NCI-H526 (cell line): Measurements from ENCODE around the gene ESPL1.
"Not testable (repeated sequence)": the region's sequence is repeated elsewhere in the genome, so short reads cannot be mapped to it uniquely, and the experiment has no call there.

Source experiments
- DNase-seq, 2 experiments: peaks; one replicate each; lab custom pipeline; 2025; lab: John Stamatoyannopoulos, UW

Gene ESPL1

GRCh38 chr12:53258541-53259539 lies 9.3 kb upstream of the ESPL1 start:
- no peak for DNase-seq

GRCh38 chr12:53259891-53260290 lies 8.2 kb upstream of the ESPL1 start:
- no peak for DNase-seq

- no peak for DNase-seq
Measured at GRCh38 chr12:53265783-53266182, 2.3 kb upstream of the ESPL1 start.

- no peak for DNase-seq
Measured at GRCh38 chr12:53267306-53267998, 647 bp upstream of the ESPL1 start.

GRCh38 chr12:53268630-53269562 lies 797 bp downstream of the ESPL1 start:
- peak in 1 of 2 experiments; percentile 14 for DNase-seq

GRCh38 chr12:53274445-53274844 lies 6.3 kb downstream of the ESPL1 start:
- DNase-seq, result no peak

- no peak for DNase-seq
Measured at GRCh38 chr12:53276511-53276910, 8.4 kb downstream of the ESPL1 start.

- no peak for DNase-seq
Measured at GRCh38 chr12:53277981-53278380, 9.9 kb downstream of the ESPL1 start.

GRCh38 chr12:53279283-53279869 lies 11.3 kb downstream of the ESPL1 start:
- no peak for DNase-seq

- DNase-seq, result no peak
Measured at GRCh38 chr12:53279888-53280498, 11.9 kb downstream of the ESPL1 start.

- no peak for DNase-seq
Measured at GRCh38 chr12:53286448-53286847, 18.3 kb downstream of the ESPL1 start.

GRCh38 chr12:53287741-53288216 lies 19.7 kb downstream of the ESPL1 start:
- DNase-seq, result peak in 1 of 2 experiments; percentile 65

GRCh38 chr12:53288322-53288721 lies 20.2 kb downstream of the ESPL1 start:
- no peak for DNase-seq

GRCh38 chr12:53289891-53290290 lies 21.8 kb downstream of the ESPL1 start:
- no peak for DNase-seq

GRCh38 chr12:53290661-53291060 lies 22.6 kb downstream of the ESPL1 start:
- DNase-seq, result no peak

GRCh38 chr12:53292426-53292825 lies 24.3 kb downstream of the ESPL1 start:
- peak; percentile 28 to 48 for DNase-seq

- DNase-seq, result peak; percentile 71 to 89
Measured at GRCh38 chr12:53295070-53295890, 27.2 kb downstream of the ESPL1 start, which contains the start of gene PFDN5. Gene PFDN5 (plus strand): TSS chr12:53295542. CDS start chr12:53295568, 26 bp downstream.

GRCh38 chr12:53295891-53296219 lies 27.8 kb downstream of the ESPL1 start:
- no peak for DNase-seq

GRCh38 chr12:53297106-53297505 lies 29.0 kb downstream of the ESPL1 start:
- DNase-seq, result not testable (repeated sequence)

- no peak for DNase-seq
Measured at GRCh38 chr12:53298164-53298563, 30.1 kb downstream of the ESPL1 start.
